ENCODE results near the gene ICA1. TPM values are rescaled to one million over a fixed set of nuclear protein-coding genes. Genes with fewer than 3 reads are reported as not detected.

The ICA1 gene
- total RNA-seq (2022; extraction: Qiagen RNA extraction), result 0.88 to 1.9 TPM (median 1.0 TPM) in 5 replicates

DNA sequence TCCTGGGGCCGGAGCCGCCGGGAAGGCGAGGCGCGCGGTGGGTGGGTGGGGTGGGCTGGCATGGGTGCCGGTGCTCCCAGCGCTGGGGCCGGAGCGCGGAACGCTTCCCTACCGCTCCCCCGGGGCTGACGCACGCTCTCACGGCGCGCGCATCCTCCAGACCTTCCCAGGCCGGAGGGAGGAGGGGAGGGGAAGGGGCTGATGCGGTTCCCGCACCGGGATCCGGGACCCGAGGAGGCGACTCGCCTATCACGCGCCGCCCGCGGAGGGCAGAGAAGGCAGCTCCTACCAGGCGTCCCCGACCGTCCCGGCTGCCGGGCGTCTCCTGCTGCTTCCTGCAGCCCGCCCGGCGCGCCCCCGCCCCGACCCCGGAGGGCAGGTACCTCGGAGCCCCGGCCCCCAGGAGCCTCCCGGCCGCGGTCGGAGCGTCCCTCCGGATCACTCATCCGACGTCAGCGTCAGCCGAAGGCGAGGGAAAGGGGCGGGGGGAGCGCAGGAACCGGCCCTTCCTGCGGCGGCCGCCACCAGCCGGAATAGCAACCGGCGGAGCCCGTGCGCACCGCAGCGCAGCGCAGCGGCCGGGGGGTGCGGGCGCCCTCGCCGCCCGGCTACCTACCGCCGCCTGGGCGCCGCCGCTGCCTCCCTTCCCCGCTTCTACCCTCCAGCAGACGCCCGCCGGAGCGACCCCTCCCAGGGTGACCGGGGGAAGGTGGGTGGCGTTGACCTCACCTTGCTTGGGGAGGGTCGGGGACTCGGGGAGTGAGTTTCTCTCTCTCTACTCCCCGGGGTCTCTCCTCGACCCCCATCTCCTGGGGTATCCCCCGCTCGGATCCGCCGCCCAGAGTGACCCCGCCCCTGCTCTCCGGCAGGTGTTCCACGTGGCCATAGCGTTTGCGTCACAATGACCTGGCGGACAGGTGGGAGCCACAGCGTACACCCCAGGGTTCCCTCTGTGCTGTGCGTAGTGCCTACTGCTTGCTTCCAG, at the start of gene ICA1:
TSS of gene ICA1 (minus strand) at position 457 of the 985 bp plus-strand sequence. CDS start 26,241 bp downstream, outside the sequence.

Other genes with a start within 250 kb of the ICA1 start
- gene NXPH1, start 171.4 kb upstream of the ICA1 start, total RNA-seq (2022; extraction: Qiagen RNA extraction), result not detected in 5 replicates